ENCODE data around the gene POP4.

The POP4 gene

DNA sequence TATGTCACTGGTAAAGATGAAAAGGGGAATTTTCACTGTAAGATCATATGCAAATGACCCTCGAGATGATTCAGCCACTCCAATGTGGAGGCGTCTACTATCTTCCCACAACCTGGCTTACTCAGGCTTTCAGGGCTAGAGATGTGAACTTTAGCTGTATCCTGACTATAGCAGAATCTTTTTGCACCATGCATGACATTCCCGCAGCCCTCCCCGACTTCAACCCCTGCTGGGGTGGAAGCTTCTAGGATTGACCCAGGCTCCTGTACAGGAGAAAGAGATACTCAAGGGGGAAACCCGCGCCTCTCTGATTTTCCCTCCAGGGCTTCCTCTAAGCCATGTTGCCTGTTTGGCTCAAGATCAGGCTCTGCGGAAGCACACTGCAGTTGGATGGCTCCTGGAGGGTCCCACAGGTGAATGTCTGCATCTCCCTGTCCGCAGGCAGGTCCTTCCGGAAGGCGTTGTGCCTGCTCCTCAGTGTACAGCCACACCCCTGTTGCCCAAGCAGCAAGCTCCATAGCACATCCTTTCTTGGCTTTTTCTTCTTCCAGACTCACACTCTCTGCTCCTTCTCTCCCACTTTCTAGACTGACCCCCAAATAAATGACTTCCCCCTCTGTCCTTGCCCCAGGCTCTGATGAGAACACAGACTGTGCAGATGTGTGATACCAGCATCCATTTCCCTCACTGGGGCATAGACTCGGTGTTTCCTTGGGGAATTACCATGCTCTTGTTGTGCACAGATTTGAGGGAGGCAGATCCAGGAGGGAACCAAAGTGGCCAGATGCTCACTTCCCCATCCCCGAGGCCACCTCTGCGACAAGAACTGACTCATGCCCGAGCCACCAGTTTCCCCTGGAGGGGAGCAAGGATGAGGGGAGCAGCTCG is 29.1 kb upstream of the POP4 start:
- DNase-seq (ENCODE audit: low read depth in 2 of 2): no peak

DNA sequence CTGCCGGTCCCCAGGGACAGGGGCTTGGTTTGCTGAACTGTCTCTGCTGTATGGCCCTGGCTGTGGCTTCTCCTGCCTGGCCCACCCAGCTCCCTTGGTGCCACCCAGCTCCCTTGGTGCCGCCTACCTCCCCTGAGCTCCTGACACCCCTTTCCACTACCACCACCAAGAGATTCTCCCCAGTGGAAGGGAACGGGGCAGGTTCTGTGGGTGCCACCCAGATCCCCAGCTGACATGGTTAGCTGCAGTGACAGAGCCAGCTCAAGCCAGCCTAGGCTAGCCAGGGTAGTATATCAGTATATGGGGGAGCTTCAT is 28.5 kb upstream of the POP4 start:
- no peak for DNase-seq (ENCODE audit: low read depth in 2 of 2)

DNA sequence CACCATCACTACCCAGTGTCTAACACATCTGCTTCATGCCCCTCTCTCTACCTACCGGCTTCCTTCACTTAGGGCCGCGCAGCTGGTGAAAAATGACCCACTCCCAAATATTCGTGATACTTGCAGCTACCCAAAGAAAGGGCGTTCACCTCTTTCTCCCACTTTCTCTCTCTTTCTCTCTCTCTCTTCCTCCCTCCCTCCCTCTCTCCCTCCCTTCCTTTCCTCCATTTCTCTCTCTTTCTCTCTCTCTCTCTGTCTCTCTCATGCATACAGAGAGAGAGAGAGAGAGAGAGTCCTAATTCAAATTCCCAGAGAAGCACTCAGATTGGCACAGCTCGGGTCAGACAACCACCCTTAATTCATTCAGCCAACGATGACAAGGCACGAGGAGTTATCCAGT is 27.7 kb upstream of the POP4 start:
- no peak for DNase-seq (ENCODE audit: low read depth in 2 of 2)

DNA sequence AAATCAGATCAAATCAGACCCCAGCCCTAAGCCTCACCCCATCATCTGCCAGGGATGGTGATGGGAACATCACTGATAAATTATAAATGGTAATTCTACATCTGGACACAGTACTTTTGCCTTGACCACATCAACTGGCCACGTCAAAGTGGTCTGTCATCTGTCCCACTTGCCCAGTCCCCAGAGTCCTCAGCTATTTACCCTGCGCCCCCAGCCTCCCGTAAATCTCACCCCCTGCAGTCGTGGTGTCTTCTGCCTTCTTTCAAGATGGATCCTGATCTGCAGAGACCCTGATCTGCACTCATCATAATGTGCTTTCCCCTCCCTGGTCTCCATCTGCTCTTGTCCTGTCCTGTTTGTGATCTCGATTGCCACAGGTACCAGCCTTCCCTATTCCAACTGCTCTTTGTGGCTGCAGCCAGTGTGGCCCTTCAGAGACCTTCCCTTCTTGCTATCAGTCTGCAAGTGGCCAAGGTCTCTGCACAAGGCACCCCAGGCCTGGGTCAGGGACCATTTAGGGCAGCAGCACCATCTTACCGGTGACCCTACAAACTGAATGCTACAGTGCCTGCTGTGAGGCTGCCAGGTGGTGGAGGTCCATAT is 26.7 kb upstream of the POP4 start:
- DNase-seq (ENCODE audit: low read depth in 2 of 2): no peak

DNA sequence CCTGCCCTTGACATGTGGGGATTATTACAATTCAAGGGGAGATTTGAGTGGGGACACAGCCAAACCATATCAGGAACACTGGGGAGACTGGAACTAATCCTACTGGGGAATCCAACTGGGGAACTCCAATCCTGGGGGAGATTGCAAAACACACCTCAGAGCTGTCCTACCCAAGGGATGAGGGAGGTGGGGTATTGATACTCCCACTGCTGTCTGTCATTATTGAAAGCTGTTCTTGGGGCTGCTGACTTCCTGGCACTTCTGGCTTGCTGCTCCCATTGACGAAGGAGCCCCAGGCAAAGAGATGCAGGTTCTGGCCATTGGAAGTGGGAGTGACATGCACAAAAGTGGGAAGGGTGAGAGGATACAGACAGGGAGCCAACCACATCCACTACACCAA is 24.7 kb upstream of the POP4 start:
- no peak for DNase-seq (ENCODE audit: low read depth in 2 of 2)

DNA sequence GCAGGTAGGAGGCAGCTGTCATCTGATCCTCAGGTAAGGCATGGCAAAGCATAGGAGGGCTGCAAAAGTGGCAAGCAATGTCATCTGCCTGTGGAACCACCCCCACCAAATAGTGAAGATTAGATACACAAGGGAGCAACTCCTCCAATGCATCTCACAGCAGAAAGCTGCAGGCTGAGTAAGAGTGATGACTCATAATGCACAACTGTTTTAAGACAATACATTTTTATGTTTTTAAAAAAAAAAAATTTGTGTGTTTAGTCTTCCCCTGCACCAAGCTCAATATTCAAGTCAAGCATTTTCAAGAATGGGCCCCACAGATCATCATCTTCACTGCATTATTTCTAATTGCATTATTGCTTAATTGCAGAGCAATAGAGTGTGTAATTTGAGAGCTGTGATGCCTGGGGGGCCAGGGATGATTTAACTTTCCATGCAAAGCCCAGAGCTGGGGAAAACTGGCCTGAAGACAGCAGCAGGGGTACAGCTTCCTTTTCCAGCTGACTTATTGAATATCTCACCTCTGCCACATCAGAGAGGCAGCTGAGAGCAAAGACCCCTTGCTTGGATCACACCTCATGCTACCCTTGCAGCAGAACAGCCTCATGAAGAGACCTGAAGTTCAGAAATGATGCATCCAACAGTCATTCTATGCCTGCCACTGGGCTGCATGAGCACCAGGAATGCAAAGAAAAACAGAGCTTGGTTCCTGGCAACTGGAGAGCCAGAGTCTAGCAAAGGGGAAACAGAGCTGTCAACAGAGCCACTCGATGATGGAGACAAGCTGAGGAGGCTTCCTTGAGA is 22.7 kb upstream of the POP4 start:
- DNase-seq (ENCODE audit: low read depth in 2 of 2): no peak

DNA sequence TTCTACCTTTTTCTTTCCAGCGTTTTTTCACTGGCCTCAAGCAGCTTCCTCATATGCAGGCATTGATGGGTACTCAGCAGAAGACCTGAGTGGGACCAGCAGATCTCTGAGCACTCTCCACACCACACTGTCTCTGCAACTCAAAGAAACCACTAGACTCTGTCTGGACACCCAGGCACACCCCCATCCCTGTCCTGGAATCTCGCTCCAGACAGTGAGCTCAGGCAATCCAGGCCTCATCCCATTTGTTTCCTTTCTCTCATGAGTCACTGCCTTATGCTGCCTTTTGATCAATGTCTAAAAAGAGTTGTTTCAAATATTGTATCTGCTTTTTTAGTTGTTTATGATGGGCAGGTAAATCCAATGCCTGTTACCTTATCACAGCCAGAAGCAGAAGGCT is 19.7 kb upstream of the POP4 start:
- no peak for DNase-seq (ENCODE audit: low read depth in 2 of 2)

DNA sequence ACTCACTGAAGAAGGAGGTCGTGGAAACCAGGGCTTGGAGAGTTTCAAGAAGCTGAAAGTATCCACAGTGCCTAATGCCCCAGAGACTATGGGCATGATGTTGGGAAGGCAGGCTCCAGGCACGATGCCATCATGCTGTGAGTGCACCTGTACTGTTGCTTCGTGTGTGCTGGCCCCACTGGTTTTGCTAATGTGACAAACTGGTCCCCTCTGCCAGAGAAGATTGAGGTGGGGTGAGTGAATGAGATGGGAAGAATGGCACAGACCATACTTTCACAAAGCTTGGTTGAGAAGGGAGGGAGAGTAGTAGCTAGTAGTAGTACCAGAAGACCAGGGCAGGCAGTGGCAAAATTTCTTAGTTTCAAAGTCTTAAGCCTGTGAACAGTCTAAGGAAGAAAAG is 19.0 kb upstream of the POP4 start:
- no peak for DNase-seq (ENCODE audit: low read depth in 2 of 2)

DNA sequence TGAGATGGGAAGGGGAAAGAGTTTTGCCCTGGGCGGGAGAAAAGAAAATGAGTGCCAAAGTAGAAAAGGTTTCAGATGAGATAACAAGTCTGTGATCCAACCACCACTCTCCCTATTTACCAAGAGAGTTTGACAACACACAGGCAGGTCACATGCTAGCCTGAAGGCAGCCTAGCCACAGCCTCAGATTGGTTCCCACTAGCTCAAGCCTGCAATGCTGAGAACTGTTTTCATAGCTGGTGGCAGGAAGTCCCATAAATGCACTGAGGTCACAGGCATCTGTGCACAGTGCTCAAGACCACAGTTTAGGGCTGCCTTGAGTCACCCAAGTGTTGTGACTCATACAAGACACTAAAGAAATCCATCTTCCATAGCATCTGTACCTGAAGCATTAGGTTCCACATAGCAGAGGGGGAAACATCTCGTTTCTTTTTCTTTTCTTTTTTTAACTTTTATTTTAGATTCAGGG is 18.5 kb upstream of the POP4 start:
- peak; percentile 28 to 40 for DNase-seq (ENCODE audit: low read depth in 2 of 2)

DNA sequence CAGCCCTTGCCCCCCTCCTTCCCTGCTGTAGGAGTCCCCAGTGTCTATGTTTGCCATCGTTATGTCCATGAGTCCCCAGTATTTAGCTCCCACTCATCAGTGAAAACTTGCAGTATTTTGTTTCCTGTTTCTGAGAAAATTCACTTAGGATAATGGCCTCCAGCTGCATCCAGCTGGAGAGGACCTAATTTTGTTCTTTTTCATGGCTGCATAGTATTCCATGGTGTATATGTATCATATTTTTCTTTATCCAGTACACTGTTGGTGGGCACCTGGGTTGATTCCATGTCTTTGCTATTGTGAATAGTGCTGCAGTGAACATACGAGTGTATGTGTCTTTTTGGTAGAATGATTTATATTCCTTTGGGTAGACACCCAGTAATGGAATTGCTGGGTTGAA is 18.0 kb upstream of the POP4 start:
- DNase-seq (ENCODE audit: low read depth in 2 of 2): no peak

DNA sequence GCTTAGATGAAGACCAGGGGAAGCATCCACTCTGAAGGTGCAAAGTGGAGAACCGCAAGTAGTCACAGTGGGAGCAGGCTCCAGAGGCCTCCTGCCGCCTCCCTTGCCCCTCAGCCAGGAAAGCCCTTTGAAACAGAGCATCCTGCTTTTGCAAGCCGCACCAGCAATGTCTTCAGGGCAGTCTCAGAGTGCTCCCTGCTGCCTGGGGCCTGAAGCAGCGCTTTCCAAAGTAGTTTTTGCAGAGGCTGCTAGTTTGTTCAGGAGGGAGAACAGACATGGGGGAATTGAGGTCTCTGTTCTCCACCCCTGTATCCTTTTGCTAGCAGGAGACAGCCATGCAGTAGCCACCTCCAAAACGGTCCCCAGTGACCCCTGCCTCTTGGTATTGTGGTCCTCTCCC is 15.8 kb upstream of the POP4 start:
- DNase-seq (ENCODE audit: low read depth in 2 of 2): no peak

DNA sequence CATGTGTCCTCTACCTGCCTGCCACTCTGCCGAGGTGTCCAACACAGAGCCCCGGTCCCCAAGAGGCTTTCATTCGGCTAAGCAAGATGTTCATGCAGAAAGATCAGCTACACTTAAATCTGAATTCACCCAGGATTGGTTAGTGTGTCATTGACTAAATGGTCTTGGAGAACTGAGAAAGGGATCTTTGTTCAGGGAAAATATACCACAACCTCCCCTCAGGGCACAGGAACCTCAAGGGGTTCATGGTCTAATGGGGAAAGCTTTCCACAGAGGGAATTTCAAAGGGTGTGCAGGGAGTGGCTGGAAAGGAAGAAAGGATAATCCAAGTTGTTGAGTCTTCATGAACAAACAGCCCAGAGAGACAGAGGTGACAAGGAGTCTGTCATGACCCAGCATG is 14.4 kb upstream of the POP4 start:
- no peak for DNase-seq (ENCODE audit: low read depth in 2 of 2)

DNA sequence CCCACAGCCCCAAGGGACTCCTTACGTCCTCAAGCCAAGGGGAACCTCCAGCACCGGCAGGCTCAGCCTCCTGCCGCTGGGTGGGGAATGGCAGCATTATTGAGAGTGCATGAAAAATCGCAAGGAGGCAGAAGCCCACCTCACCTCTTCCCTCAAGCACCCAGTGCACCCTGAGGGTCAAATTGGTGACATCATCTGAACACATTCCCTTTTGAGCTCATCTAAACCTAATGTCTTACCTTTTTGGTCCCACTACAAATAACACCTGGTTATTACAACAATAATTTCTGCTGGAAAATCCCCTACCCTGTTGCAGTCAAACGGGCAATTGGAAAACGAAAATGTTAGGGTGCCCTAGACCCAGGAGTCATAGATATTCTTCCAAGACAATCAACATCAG is 12.2 kb upstream of the POP4 start:
- no peak for DNase-seq (ENCODE audit: low read depth in 2 of 2)

DNA sequence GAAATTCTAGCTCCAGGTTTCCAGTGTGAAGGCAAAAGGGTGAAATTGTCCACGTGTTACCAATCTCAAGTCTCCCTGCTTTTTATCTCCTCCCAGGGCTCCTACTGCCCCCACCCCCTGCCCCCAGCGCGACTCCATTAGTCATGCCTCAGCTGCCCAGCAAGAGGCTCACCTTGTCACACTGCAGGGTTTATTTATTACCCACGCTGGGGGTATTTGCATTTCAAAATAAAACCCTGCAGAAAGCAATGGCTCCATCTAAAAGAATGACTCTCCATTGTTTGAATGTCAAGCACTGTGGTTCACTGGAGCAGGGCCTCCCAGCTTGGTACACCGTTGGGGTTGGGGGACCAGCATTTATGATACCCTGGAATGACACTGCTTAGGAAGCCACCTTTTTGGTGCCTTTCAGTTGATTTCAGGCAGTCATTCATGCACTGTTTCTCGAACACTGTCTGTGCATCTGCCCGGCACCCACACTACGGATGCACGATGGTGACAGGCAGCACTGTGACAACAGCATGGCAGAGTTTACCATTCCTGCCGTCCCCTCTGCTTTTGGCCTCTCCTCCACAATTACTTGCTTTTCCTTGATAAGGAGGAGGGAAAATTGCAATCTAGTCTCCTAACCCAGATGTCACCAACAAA is 9.9 kb upstream of the POP4 start:
- no peak for DNase-seq (ENCODE audit: low read depth in 2 of 2)

DNA sequence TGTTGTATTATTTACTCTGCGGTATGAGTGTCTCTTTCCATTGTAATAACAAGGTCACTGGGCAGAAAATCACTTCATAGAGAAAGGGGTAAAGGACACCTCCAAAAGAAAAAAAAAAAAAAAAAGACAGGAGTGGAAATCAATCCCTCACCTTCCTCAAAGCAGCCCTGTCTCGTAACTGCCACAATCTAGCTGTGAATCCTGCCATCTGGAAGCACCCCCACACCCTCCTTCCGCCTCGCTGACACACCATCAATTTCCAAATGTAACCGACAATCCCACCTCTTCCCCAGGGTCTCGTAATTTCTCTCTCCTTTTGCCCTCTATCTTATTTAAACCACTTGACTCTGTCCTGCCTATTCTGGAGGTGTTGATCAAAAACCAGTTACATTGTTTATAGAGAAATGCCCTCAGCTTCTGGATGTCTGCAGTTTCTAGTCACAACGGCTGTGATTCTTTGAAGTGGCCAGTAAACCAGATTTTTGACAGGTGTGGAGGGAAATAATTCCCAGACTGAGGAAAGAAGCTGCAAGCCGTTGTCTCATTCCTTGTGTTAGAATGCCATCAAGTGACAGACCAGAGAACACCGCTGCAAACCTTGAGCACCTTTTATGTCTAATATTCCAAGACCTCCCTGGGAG is 9.1 kb upstream of the POP4 start:
- DNase-seq (ENCODE audit: low read depth in 2 of 2): no peak

DNA sequence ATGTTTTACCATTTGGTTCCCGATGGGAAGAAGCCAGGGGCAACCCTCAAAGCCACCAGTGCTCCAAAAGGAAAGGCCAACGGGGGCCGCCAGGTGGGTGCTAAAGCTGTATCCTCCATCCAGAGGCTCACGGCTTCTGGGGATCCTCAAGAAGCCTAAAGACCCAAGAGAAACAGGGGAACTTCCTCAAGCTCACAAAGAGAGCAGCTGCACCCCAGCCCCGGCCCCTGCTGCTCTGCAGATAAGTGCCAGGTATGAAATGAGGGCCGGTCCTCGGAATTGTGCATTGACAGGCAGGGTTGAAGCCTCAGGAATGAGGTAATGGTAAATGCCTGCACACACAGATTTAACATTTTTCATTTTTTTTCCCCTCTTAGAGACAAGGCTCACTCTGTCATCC is 8.0 kb upstream of the POP4 start:
- DNase-seq (ENCODE audit: low read depth in 2 of 2): no peak

DNA sequence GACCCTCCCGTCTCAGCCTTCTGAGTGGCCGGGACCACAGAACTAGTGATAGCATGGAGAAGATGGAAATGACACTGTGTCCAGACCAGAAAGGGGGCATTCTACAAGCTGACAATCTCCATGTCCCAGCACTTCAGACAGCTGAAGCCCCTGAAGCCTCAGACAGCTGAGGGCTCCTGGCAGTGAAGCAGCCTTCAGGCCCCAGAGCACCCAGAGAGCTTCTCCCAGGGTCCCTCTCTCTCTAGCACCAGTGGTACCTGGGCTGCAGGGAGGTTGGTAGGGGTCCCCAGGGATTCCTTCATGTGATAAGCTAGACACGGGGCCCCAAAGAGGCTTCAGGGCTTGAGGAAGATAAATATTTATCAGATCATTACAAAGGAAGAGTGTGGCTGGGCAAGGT is 7.6 kb upstream of the POP4 start:
- no peak for DNase-seq (ENCODE audit: low read depth in 2 of 2)

DNA sequence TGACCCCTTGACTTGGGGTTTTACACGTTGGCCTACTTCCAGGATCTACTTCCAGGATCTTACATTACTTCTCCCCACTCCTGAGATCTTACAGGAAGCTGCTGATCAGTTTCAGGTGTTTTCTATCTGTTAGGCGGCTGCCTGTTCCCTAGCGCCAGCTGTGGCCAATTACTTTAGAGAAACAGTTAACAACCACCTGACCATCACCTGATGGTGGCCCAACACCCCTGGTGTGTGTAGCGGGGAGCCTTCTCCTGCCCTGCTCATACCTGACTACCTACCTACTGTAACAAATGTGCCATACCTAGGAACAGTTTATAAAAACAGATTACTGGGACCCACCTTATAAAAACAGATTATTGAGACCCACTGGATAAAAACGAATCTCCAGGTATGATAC is 2.8 kb upstream of the POP4 start:
- DNase-seq (ENCODE audit: low read depth in 2 of 2): no peak

DNA sequence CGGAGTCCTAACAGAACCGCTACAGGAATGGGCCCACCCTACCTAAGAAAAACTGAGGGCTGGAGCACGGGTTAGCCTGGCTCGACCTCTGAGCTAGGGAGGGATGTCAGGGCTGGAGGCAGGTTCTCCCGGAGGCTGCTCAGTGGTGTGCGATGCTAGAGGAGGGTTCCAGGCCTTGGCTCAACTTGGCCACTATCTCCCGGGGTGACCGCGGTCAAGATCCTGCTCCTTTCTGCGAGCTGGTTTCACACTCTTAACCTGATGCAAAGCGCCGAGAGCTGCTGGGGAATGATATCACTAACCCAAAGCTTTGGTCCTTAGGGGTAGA is 301 bp downstream of the POP4 start:
- DNase-seq (ENCODE audit: low read depth in 2 of 2): no peak

DNA sequence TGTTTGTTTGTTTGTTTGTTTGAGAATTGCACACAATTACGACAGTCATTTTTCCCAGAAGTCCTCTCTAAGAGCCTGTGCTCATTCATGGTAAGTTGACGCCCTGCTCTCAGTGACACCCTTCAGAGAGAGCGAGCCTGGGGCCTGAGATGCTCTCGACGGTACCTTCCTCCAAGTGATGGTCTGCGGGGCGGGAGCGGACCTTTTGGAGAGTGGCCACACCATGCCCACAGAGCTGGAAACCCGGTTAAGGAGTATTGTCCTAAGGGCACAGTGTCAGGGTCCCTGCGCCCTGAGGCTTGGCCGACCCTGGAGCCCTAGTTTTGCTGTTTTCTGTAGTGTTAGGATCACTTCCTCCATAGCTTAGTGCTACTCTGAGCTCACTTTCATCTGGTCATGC is 3.6 kb downstream of the POP4 start:
- DNase-seq (ENCODE audit: low read depth in 2 of 2): no peak

DNA sequence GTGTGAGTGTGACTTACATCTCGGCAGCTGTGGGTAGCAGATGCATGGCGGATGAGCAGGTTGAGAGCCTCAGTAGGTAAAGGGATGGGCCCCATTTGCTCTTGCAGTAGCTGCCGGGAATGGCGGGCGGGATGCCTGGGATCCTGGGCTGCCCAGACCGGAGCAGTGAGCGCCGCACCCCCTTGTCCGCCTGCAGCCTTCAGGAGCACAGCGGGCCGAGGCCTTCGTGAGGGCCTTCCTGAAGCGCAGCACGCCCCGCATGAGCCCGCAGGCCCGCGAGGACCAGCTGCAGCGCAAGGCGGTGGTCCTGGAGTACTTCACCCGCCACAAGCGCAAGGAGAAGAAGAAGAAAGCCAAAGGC is 4.1 kb downstream of the POP4 start:
- DNase-seq (ENCODE audit: low read depth in 2 of 2): no peak

Data from stimulated activated CD8-positive, alpha-beta memory T cell treated with anti-CD3 and anti-CD28 coated beads, Interleukin-2, amount 100 ng/mL, for 1 hour (primary cell).